K562 (cell line): Measurements from ENCODE around the gene CNPPD1.

Source experiments
- CTCF ChIP-seq, 3 experiments: IDR thresholded peaks in 2 of 3; conservative IDR thresholded peaks in 1 of 3; 2 replicates each; pipeline ENCODE4 v1.5.1; 2011 to 2012; ENCODE audit warnings: low read length in 3 of 3, mild to moderate bottlenecking in 3 of 3, control low read depth in 2 of 3, improper control_type of control experiment in 1 of 3, inconsistent platforms in 1 of 3, low read depth in 1 of 3, mixed read lengths in 1 of 3, moderate library complexity in 1 of 3; ENCODE audit not compliant: insufficient read depth in 2 of 3
- GABPB1 ChIP-seq: sonication (generic); formaldehyde crosslinking; IDR thresholded peaks from 2 replicates; pipeline ENCODE4 v1.8.0; 2022; ENCODE audit warnings: mild to moderate bottlenecking, missing genetic modification reagents

DNA sequence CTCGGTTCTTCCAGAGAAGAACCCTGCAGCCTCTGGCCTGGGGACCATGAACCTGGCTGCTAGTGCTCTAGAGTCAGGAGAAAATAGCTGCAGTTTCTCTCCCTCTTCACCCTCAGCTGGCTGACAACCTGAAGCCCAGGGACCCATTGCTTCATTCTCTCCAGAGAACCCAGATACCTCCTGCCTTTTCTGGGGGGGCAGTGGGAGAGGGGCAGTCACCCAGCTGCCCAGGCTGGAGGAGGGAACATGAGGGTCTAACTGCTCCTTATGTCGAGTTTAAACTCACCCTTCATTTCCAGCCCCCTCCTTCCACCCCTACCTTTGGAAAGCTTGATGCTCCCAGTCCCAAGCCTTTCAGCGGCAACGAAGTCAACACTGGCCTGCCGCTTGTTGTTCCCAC is 22.2 kb upstream of the CNPPD1 start:
- TF ChIP-seq CTCF (IDR thresholded peaks at IDR 0.05 in 2 of 3, conservative IDR thresholded peaks at IDR 0.05 in 1 of 3; ENCODE audit: insufficient read depth in 2 of 3, low read depth in 1 of 3, low read length in 3 of 3) = no peak
- no peak for TF ChIP-seq GABPB1
